ENCODE data around the gene CLEC18C. TPM values are rescaled to one million over a fixed set of nuclear protein-coding genes. Genes with fewer than 3 reads are reported as not detected.

Gene CLEC18C
- total RNA-seq, 1 donor: 0.36 TPM

- Histone ChIP-seq H3K4me1 (ENCODE audit: insufficient read depth, low read length) (peaks cover 8% of the 10 kb centered on the region), H2AFZ (ENCODE audit: low read length) (no peak overlapping the region), H4K20me1 (ENCODE audit: insufficient read depth, low read length) (peaks cover 2% of the 10 kb centered on the region), H3K36me3 (ENCODE audit: insufficient read depth, low read length) (peaks cover 52% of the 10 kb centered on the region), H3K9me3 (ENCODE audit: low read depth, low read length) (no peaks in the 10 kb centered on the region), H3K4me2 (ENCODE audit: insufficient read depth, low read length) (no peak overlapping the region), H3K79me2 (ENCODE audit: insufficient read depth, low read length) (no peaks in the 10 kb centered on the region), H3K27ac (ENCODE audit: low read depth, low read length) (no peak overlapping the region), H3K27me3 (ENCODE audit: insufficient read depth, low read length) (no peaks in the 10 kb centered on the region), H3K4me3 (ENCODE audit: insufficient read depth, low read length) (no peak overlapping the region)
- peak; percentile 25 for DNase-seq (ENCODE audit: insufficient read length, low spot score, missing footprints)
- TF ChIP-seq CTCF (IDR thresholded peaks at IDR 0.05; ENCODE audit: extremely low read depth, low read depth, low read length): no peak
These were observed 15.9 kb upstream of the CLEC18C start for GRCh38 chr16:70157477-70158260.

- DNase-seq (ENCODE audit: insufficient read length, low spot score, missing footprints): peak; percentile 52
- no peaks in the 10 kb centered on the region for H3K9me3 ChIP-seq (ENCODE audit: low read depth, low read length)
- H4K20me1 ChIP-seq (ENCODE audit: insufficient read depth, low read length): peaks cover 2% of the 10 kb centered on the region
- TF ChIP-seq CTCF (IDR thresholded peaks at IDR 0.05; ENCODE audit: extremely low read depth, low read depth, low read length): no peak
- H3K4me2 ChIP-seq (ENCODE audit: insufficient read depth, low read length): no peak overlapping the region
- peaks cover 8% of the 10 kb centered on the region for H3K4me1 ChIP-seq (ENCODE audit: insufficient read depth, low read length)
- no peaks in the 10 kb centered on the region for H3K27me3 ChIP-seq (ENCODE audit: insufficient read depth, low read length)
- no peak overlapping the region for H3K27ac ChIP-seq (ENCODE audit: low read depth, low read length)
- H2AFZ ChIP-seq (ENCODE audit: low read length): no peak overlapping the region
- no peaks in the 10 kb centered on the region for H3K79me2 ChIP-seq (ENCODE audit: insufficient read depth, low read length)
- H3K4me3 ChIP-seq (ENCODE audit: insufficient read depth, low read length): no peak overlapping the region
- H3K36me3 ChIP-seq (ENCODE audit: insufficient read depth, low read length): peaks cover 45% of the 10 kb centered on the region
These were observed 15.2 kb upstream of the CLEC18C start for GRCh38 chr16:70158261-70158939.

GRCh38 chr16:70159355-70160348 is 13.9 kb upstream of the CLEC18C start:
- Histone ChIP-seq H3K4me3 (ENCODE audit: insufficient read depth, low read length) (no peak overlapping the region), H3K4me1 (ENCODE audit: insufficient read depth, low read length) (peaks cover 8% of the 10 kb centered on the region), H2AFZ (ENCODE audit: low read length) (no peak overlapping the region), H3K4me2 (ENCODE audit: insufficient read depth, low read length) (no peak overlapping the region), H3K36me3 (ENCODE audit: insufficient read depth, low read length) (peaks cover 37% of the 10 kb centered on the region), H3K27me3 (ENCODE audit: insufficient read depth, low read length) (no peaks in the 10 kb centered on the region), H4K20me1 (ENCODE audit: insufficient read depth, low read length) (peaks cover 2% of the 10 kb centered on the region), H3K79me2 (ENCODE audit: insufficient read depth, low read length) (no peaks in the 10 kb centered on the region), H3K27ac (ENCODE audit: low read depth, low read length) (no peak overlapping the region), H3K9me3 (ENCODE audit: low read depth, low read length) (no peaks in the 10 kb centered on the region)
- TF ChIP-seq CTCF (IDR thresholded peaks at IDR 0.05; ENCODE audit: extremely low read depth, low read depth, low read length): no peak
- peak; percentile 83 for DNase-seq (ENCODE audit: insufficient read length, low spot score, missing footprints)
